Measurements from ENCODE around the gene PRKRIP1. TPM values are rescaled to one million over a fixed set of nuclear protein-coding genes. Genes with fewer than 3 reads are reported as not detected.
A peak's percentile ranks its signal among the peaks of the same experiment; 100 is the strongest.
"Not testable (repeated sequence)": the region's sequence is repeated elsewhere in the genome, so short reads cannot be mapped to it uniquely, and the experiment has no call there.

Gene PRKRIP1
- total and polyA plus RNA-seq, 3 experiments from 2014 or later, result 21.1 to 27.3 (median 26.0) TPM

- Mint-ChIP-seq H3K27me3 (no peaks in the 10 kb centered on the region), H3K4me3 (no peak overlapping the region), H3K4me1 (peaks cover 0 to 4% (median 0%) of the 10 kb centered on the region in 3 donors), H3K27ac (peak overlapping the region in 1 of 8 donors; percentile 17), H3K36me3 (peaks cover 0 to 34% (median 0%) of the 10 kb centered on the region in 3 donors), H3K9me3 (no peaks in the 10 kb centered on the region)
- Histone ChIP-seq H3K36me3 (ENCODE audit: insufficient read depth, low read length) (peaks cover 13% of the 10 kb centered on the region), H3K4me3 (ENCODE audit: low read length) (no peak overlapping the region), H3K27me3 (ENCODE audit: insufficient read depth, low read length, poor library complexity, severe bottlenecking) (no peaks in the 10 kb centered on the region), H3K4me1 (ENCODE audit: insufficient read depth, low read length) (no peaks in the 10 kb centered on the region), H3K27ac (ENCODE audit: low read depth, low read length) (no peak overlapping the region), H3K9me3 (ENCODE audit: low read length) (no peaks in the 10 kb centered on the region)
- DNase-seq, result no peak
- ChIA-PET CTCF (interaction anchor here (2.5 kb wide), 1 partner anchor 50 kb away, joined by 7 read pairs; no protein-coding TSS in a partner anchor), POLR2A (interaction anchor here (1.1 kb wide), 1 partner anchor 29 kb away, joined by 3 read pairs; no protein-coding TSS in a partner anchor)
These were observed 58.3 kb downstream of the PRKRIP1 start for GRCh38 chr7:102454468-102454867.

DNA sequence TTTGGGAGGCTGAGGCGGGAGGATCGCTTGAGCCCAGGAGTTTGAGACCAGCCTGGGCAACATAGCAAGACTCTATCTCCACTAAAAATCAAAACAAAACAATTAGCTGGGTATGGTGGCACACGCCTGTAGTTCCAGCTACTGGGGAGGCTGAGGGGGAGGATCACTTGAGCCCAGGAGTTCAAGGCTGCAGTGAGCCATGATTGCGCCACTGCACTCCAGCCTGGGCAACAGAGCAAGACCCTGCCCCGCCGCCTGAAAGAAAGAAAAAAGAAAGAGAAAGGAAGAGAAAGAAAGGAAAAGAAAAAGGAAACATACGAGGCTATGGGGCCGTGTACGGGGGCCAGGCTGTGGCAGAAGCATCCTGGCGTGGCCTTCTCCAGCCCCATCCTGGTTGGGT is 58.8 kb downstream of the PRKRIP1 start:
- not testable (repeated sequence) for H3K4me3 ChIP-seq (ENCODE audit: low read length); H3K4me3 Mint-ChIP-seq; H3K9me3 ChIP-seq (ENCODE audit: low read length); H3K4me1 Mint-ChIP-seq; H3K4me1 ChIP-seq (ENCODE audit: insufficient read depth, low read length); DNase-seq; H3K27me3 Mint-ChIP-seq; H3K9me3 Mint-ChIP-seq; H3K27ac ChIP-seq (ENCODE audit: low read depth, low read length); H3K27me3 ChIP-seq (ENCODE audit: insufficient read depth, low read length, poor library complexity, severe bottlenecking)
- H3K36me3 Mint-ChIP-seq, result peaks cover 0 to 36% (median 0%) of the 10 kb centered on the region in 3 donors
- H3K27ac Mint-ChIP-seq, result peak overlapping the region in 2 of 8 donors; percentile 17
- ChIA-PET CTCF (interaction anchor here (2.5 kb wide), 1 partner anchor 50 kb away, joined by 7 read pairs; no protein-coding TSS in a partner anchor), POLR2A (interaction anchor here (1.1 kb wide), 1 partner anchor 29 kb away, joined by 3 read pairs; no protein-coding TSS in a partner anchor)
- H3K36me3 ChIP-seq (ENCODE audit: insufficient read depth, low read length), result peaks cover 13% of the 10 kb centered on the region

DNA sequence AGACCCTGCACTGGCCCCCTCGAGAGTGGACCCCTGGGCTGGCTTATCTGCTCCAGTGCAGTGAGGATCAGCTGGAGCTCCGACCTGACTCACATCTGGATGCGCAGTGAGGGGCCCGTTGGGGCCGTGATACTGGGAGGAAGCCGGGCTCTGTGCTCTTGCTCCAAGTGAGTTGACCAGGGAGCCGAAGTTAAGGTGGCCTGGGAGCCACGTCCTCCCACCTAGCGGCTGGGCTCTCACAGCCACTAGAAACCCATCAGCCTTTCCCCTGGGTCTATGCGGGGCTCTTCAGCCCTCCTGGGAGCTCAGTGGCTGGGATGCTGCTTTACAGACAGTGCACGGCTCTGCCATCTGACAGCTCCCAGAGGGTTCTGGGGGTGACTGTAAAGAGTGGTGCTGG is 59.4 kb downstream of the PRKRIP1 start:
- Histone ChIP-seq H3K4me1 (ENCODE audit: insufficient read depth, low read length) (no peaks in the 10 kb centered on the region), H3K4me3 (ENCODE audit: low read length) (no peak overlapping the region), H3K27ac (ENCODE audit: low read depth, low read length) (no peak overlapping the region), H3K9me3 (ENCODE audit: low read length) (no peaks in the 10 kb centered on the region), H3K27me3 (ENCODE audit: insufficient read depth, low read length, poor library complexity, severe bottlenecking) (no peaks in the 10 kb centered on the region), H3K36me3 (ENCODE audit: insufficient read depth, low read length) (peaks cover 13% of the 10 kb centered on the region)
- Mint-ChIP-seq H3K27ac (peak overlapping the region in 1 of 8 donors; percentile 67), H3K4me1 (peaks cover 0 to 2% (median 1%) of the 10 kb centered on the region in 3 donors), H3K36me3 (peaks cover 0 to 38% (median under 1%) of the 10 kb centered on the region in 3 donors), H3K9me3 (no peaks in the 10 kb centered on the region), H3K27me3 (no peaks in the 10 kb centered on the region), H3K4me3 (no peak overlapping the region)
- ChIA-PET CTCF (interaction anchor here (1.1 to 2.5 kb wide), 2 partner anchors 9 to 51 kb away, joined by 3 to 7 read pairs; partner anchors contain the start of gene ALKBH4), POLR2A (no interaction called here)
- no peak for DNase-seq

DNA sequence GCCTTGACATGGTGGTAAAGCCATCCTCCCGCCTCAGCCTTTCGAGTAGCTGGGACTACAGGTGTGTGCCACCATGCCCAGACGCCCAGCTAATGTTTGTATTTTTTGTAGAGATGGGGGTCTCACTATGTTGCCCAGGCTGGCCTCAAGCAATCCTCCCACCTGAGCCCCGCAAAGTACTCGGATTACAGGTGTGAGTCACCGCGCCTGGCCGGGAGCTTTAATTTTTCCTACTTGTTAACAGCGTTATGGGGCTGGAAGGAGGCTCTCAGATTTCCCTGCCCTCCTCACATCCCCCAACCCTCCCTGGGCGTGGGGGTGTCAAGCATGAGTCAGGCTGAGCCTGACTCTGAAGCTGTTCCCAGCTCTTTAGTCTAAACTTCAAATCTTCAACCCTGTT is 60.2 kb downstream of the PRKRIP1 start:
- Mint-ChIP-seq H3K4me3 (no peak overlapping the region), H3K27me3 (no peaks in the 10 kb centered on the region), H3K4me1 (peaks cover 0 to 5% (median 4%) of the 10 kb centered on the region in 3 donors), H3K9me3 (no peaks in the 10 kb centered on the region), H3K27ac (no peak overlapping the region), H3K36me3 (peaks cover 0 to 40% (median 4%) of the 10 kb centered on the region in 3 donors)
- POLR2A ChIA-PET, result no interaction called here
- DNase-seq, result no peak
- CTCF ChIA-PET, result interaction anchor here (0.8 to 2.5 kb wide), 3 partner anchors 8 to 51 kb away, joined by 3 to 7 read pairs (median 3); partner anchors contain the start of gene ALKBH4
- Histone ChIP-seq H3K36me3 (ENCODE audit: insufficient read depth, low read length) (peaks cover 13% of the 10 kb centered on the region), H3K4me1 (ENCODE audit: insufficient read depth, low read length) (no peaks in the 10 kb centered on the region), H3K27me3 (ENCODE audit: insufficient read depth, low read length, poor library complexity, severe bottlenecking) (no peaks in the 10 kb centered on the region), H3K27ac (ENCODE audit: low read depth, low read length) (no peak overlapping the region), H3K9me3 (ENCODE audit: low read length) (no peaks in the 10 kb centered on the region), H3K4me3 (ENCODE audit: low read length) (no peak overlapping the region)

- DNase-seq, result no peak
- Mint-ChIP-seq H3K4me3 (peak overlapping the region in 1 of 7 donors; percentile 67), H3K36me3 (peaks cover 0 to 42% (median 4%) of the 10 kb centered on the region in 3 donors), H3K27ac (no peak overlapping the region), H3K9me3 (no peaks in the 10 kb centered on the region), H3K4me1 (peaks cover 3 to 9% (median 6%) of the 10 kb centered on the region in 3 donors), H3K27me3 (no peaks in the 10 kb centered on the region)
- H3K27ac ChIP-seq (ENCODE audit: low read depth, low read length), result no peak overlapping the region
- ChIA-PET POLR2A (no interaction called here), CTCF (no interaction called here)
- H3K27me3 ChIP-seq (ENCODE audit: insufficient read depth, low read length, poor library complexity, severe bottlenecking), result no peaks in the 10 kb centered on the region
- H3K4me1 ChIP-seq (ENCODE audit: insufficient read depth, low read length), result no peaks in the 10 kb centered on the region
- H3K4me3 ChIP-seq (ENCODE audit: low read length), result no peak overlapping the region
- no peaks in the 10 kb centered on the region for H3K9me3 ChIP-seq (ENCODE audit: low read length)
- peaks cover 13% of the 10 kb centered on the region for H3K36me3 ChIP-seq (ENCODE audit: insufficient read depth, low read length)
These were observed 61.3 kb downstream of the PRKRIP1 start for GRCh38 chr7:102457352-102457924.

DNA sequence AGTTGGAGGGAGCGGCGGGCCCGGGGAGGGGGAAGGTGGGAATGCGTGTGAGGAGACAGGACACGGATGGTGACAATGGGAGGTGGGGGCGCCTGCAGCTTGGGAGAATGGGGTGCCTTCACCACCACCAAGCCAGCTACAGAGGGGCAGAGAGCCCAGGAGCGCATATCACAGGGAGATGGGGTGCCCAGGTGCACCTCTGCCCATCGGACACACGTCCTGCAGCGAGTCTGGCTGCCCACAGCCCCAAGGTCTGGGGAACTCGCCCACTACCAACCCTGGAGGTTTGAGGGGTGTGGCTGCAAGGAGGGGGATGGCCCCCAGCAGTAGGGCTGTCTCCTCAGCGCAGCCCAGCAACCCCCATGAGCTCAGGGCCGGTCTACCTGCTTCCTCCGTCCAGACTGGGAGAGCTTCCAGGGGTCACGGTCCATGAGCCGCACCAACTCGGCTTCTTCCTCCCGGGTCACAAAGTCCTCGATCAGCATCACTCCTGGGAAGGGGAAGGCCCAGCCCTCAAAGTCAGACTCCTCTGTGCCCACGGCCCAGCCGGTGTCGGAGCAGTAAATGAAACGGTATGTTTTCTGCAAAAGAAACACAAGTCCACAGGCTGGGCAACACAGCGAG is 63.2 kb downstream of the PRKRIP1 start:
- Mint-ChIP-seq H3K4me1 (peaks cover 14 to 23% (median 20%) of the 10 kb centered on the region in 3 donors), H3K4me3 (no peak overlapping the region), H3K36me3 (peaks cover 0 to 44% (median 4%) of the 10 kb centered on the region in 3 donors), H3K27me3 (no peaks in the 10 kb centered on the region), H3K9me3 (no peaks in the 10 kb centered on the region), H3K27ac (no peak overlapping the region)
- Histone ChIP-seq H3K4me3 (ENCODE audit: low read length) (no peak overlapping the region), H3K4me1 (ENCODE audit: insufficient read depth, low read length) (peaks cover 11% of the 10 kb centered on the region), H3K9me3 (ENCODE audit: low read length) (no peaks in the 10 kb centered on the region), H3K27me3 (ENCODE audit: insufficient read depth, low read length, poor library complexity, severe bottlenecking) (no peaks in the 10 kb centered on the region), H3K36me3 (ENCODE audit: insufficient read depth, low read length) (peaks cover 13% of the 10 kb centered on the region), H3K27ac (ENCODE audit: low read depth, low read length) (no peak overlapping the region)
- CTCF ChIA-PET, result interaction anchor here (2.2 kb wide), 1 partner anchor 47 kb away, joined by 6 read pairs; no protein-coding TSS in a partner anchor
- POLR2A ChIA-PET, result no interaction called here
- DNase-seq, result no peak

DNA sequence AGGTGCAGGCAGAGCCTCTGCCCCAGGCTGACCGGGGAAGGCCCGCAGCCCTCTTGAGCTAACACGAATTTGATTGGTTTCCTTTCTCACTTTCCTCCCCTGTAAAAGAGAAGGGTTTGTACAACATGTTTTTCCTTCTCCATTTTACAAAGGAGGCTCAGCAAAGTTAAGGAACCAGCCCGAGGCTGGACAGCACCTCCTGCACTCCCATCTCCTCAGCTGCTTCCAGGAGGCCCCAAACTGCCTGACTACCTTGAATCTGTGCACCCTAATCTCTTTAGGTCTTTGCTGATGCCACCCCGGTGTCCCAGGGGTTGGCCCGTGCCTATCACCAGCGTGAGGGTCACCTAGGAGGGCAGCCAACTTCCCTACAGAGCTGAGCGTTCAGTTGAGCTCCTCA is 64.3 kb downstream of the PRKRIP1 start:
- ChIA-PET POLR2A (no interaction called here), CTCF (interaction anchor here (0.9 to 2.2 kb wide), 2 partner anchors 48 to 53 kb away, joined by 3 to 6 read pairs; no protein-coding TSS in a partner anchor)
- H3K4me3 ChIP-seq (ENCODE audit: low read length), result no peak overlapping the region
- peaks cover 13% of the 10 kb centered on the region for H3K36me3 ChIP-seq (ENCODE audit: insufficient read depth, low read length)
- DNase-seq, result no peak
- no peaks in the 10 kb centered on the region for H3K27me3 ChIP-seq (ENCODE audit: insufficient read depth, low read length, poor library complexity, severe bottlenecking)
- H3K36me3 Mint-ChIP-seq, result peaks cover 0 to 42% (median 4%) of the 10 kb centered on the region in 3 donors
- H3K4me1 Mint-ChIP-seq, result peaks cover 16 to 30% (median 25%) of the 10 kb centered on the region in 3 donors
- no peaks in the 10 kb centered on the region for H3K27me3 Mint-ChIP-seq
- peak overlapping the region in 1 of 7 donors; percentile 40 for H3K4me3 Mint-ChIP-seq
- H3K4me1 ChIP-seq (ENCODE audit: insufficient read depth, low read length), result peaks cover 12% of the 10 kb centered on the region
- no peaks in the 10 kb centered on the region for H3K9me3 ChIP-seq (ENCODE audit: low read length)
- no peak overlapping the region for H3K27ac ChIP-seq (ENCODE audit: low read depth, low read length)
- no peaks in the 10 kb centered on the region for H3K9me3 Mint-ChIP-seq
- peak overlapping the region in 1 of 8 donors; percentile 17 for H3K27ac Mint-ChIP-seq

All from CD8-positive, alpha-beta memory T cell (primary cell).